Measurements from ENCODE around the gene ARRDC4.

ARRDC4 gene

GRCh38 chr15:97992823-97993222 is 32.3 kb downstream of the ARRDC4 start (continued):
- no peak for TF ChIP-seq PRDM1 (tag by site-specific recombination; IDR thresholded peaks at IDR 0.05)

DNA sequence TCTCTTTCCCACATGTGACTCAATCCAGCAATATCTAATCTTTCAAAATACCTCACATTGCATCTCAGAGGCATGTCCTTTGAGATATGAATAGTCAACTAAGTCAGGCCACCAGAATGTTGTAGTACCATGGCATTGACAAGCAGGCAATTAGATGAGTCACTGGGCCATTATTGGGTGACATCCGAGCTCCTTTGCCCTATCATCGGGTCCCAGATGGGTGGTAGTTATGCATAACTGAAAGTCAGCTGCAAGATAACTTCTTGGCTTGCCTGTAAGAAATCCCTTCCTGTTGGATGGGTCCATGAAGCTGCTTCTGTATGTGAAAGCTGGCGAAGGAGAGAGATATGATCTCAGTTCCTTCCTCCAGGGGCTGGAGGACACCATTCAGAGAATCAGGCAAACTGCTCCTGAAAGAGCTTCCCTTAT is 32.8 kb downstream of the ARRDC4 start:
- no peak for TF ChIP-seq ZNF791 (tag by site-specific recombination; IDR thresholded peaks at IDR 0.05)
- peak; percentile 76 for TF ChIP-seq PRDM10 (tag by site-specific recombination; IDR thresholded peaks at IDR 0.05)
- H3K9me3 ChIP-seq (ENCODE audit: control insufficient read depth, insufficient read depth, low read depth, low read length): no peaks in the 10 kb centered on the region
- no peaks in the 10 kb centered on the region for H3K4me1 ChIP-seq (ENCODE audit: control insufficient read depth, insufficient read depth, low read length)
- ChIA-PET POLR2A (no interaction called here), CTCF (no interaction called here)
- H3K4me3 ChIP-seq (ENCODE audit: low read depth, low read length): no peak overlapping the region
- no peaks in the 10 kb centered on the region for H3K36me3 ChIP-seq (ENCODE audit: control insufficient read depth in 2 of 2, insufficient read depth in 1 of 2, low read length in 2 of 2)
- H3K27ac ChIP-seq (ENCODE audit: extremely low read depth, low read depth, low read length): no peak overlapping the region

- no peaks in the 10 kb centered on the region for H3K4me1 ChIP-seq (ENCODE audit: control insufficient read depth, insufficient read depth, low read length)
- H3K4me3 ChIP-seq (ENCODE audit: low read depth, low read length): no peak overlapping the region
- no peak overlapping the region for H3K27ac ChIP-seq (ENCODE audit: extremely low read depth, low read depth, low read length)
- ChIA-PET CTCF (no interaction called here), POLR2A (no interaction called here)
- H3K9me3 ChIP-seq (ENCODE audit: control insufficient read depth, insufficient read depth, low read depth, low read length): no peaks in the 10 kb centered on the region
- H3K36me3 ChIP-seq (ENCODE audit: control insufficient read depth in 2 of 2, insufficient read depth in 1 of 2, low read length in 2 of 2): no peaks in the 10 kb centered on the region
- TF ChIP-seq ZNF654 (tag by site-specific recombination; IDR thresholded peaks at IDR 0.05; ENCODE audit: low read depth) (no peak), KLF1 (tag by site-specific recombination; IDR thresholded peaks at IDR 0.05) (no peak), ZNF571 (tag by site-specific recombination; IDR thresholded peaks at IDR 0.05) (no peak), ZNF707 (tag by site-specific recombination; IDR thresholded peaks at IDR 0.05) (no peak), ZNF585B (tag by site-specific recombination; IDR thresholded peaks at IDR 0.05) (no peak), ZNF558 (tag by site-specific recombination; IDR thresholded peaks at IDR 0.05) (no peak), ZNF449 (tag by site-specific recombination; IDR thresholded peaks at IDR 0.05) (no peak), ZNF561 (tag by site-specific recombination; IDR thresholded peaks at IDR 0.05; ENCODE audit: borderline replicate concordance) (no peak), REST (tag by site-specific recombination; IDR thresholded peaks at IDR 0.05) (no peak), ZFP41 (tag by site-specific recombination; IDR thresholded peaks at IDR 0.05; ENCODE audit: borderline replicate concordance) (no peak), ZNF621 (tag by site-specific recombination; IDR thresholded peaks at IDR 0.05) (no peak), ZNF830 (tag by site-specific recombination; IDR thresholded peaks at IDR 0.05; ENCODE audit: low read depth) (no peak), ZNF777 (tag by site-specific recombination; IDR thresholded peaks at IDR 0.05; ENCODE audit: borderline replicate concordance) (no peak), ZNF555 (tag by site-specific recombination; conservative IDR thresholded peaks at IDR 0.05) (no peak)
- TF ChIP-seq, protein P1, sequence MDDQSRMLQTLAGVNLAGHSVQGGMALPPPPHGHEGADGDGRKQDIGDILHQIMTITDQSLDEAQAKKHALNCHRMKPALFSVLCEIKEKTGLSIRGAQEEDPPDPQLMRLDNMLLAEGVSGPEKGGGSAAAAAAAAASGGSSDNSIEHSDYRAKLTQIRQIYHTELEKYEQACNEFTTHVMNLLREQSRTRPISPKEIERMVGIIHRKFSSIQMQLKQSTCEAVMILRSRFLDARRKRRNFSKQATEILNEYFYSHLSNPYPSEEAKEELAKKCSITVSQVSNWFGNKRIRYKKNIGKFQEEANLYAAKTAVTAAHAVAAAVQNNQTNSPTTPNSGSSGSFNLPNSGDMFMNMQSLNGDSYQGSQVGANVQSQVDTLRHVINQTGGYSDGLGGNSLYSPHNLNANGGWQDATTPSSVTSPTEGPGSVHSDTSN (CRISPR knock-in tag; IDR thresholded peaks at IDR 0.05): no peak
Observed at GRCh38 chr15:97994236-97994635, 33.7 kb downstream of the ARRDC4 start.
